ACHN (cell line): ENCODE results near the gene SCNN1A.

Experiments
- DNase-seq: peaks from one replicate; pipeline ENCODE4 v3.0.0-alpha.2; 2015
- in situ Hi-C: cut with HindIII; loops from 2 replicates; pipeline ENCODE4 v1.10.0; 2017; ENCODE audit warnings: low sequenced_read_pairs, low pct_ligation_motif_present, low pct_unique_long_range_greater_than_20kb

SCNN1A gene

DNA sequence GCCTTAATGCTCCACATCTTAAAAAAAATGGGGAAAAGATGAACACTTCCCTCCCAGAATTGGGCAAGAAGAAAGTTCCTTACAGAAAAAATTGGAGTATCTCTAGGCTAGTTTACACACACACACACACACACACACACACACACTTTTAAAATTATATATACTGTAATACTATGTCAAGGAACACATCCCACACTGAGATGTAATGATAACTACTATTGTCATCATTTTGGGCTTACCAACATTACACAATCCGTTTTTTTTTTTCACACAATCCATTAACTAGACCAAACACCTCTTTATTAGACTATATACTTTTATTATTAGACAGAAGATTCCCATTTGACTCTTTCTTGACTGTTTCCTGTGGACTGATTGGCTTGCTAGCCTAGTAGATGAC is 11.1 kb upstream of the SCNN1A start:
- in situ Hi-C loops = no loop called here
- no peak for DNase-seq

DNA sequence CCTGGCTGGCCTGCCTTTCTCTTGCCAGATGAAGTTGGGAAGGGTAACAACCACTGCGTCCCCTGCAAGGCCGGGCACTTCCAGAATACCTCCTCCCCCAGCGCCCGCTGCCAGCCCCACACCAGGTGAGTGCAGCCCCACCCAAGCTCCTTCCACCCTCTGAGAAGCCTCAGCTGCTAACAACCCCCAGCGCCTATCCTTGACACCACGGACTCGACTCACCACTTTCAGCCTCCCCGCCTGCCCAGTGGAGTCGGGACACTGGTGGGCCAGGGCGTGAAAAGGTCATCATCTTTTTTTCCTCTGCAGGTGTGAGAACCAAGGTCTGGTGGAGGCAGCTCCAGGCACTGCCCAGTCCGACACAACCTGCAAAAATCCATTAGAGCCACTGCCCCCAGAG is 10.7 kb upstream of the SCNN1A start:
- no peak for DNase-seq
- in situ Hi-C loops = no loop called here

DNA sequence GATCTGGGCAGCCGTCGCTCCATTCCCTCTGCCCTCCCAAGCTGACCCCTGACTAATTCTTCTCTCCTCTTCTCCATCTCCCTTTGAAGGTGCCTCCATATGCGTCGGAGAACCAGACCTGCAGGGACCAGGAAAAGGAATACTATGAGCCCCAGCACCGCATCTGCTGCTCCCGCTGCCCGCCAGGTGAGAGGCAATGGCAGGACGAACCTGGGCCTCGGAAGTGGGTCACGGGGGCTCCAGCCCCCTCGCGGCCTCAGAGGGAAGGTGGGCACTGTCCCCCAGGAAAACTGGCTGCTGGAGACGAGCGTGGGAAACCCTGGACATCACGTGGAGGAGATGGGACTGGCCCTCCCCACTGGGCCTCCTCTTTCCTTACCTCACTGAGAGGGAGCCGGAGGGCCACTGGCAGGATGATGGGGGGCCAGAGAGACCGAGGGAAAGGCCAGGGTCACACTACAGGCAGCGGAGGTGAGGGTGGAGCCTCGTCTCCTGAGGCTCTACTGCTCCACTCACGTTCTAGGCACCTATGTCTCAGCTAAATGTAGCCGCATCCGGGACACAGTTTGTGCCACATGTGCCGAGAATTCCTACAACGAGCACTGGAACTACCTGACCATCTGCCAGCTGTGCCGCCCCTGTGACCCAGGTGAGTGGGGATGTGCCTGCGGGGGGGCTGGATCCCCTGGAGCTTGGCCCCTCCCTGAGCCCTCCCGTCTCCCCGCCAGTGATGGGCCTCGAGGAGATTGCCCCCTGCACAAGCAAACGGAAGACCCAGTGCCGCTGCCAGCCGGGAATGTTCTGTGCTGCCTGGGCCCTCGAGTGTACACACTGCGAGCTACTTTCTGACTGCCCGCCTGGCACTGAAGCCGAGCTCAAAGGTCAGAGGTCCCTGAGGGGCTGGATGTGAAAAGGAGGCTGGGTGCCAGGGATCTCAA is 9.4 kb upstream of the SCNN1A start:
- in situ Hi-C loops = no loop called here
- DNase-seq = peak; percentile 32

DNA sequence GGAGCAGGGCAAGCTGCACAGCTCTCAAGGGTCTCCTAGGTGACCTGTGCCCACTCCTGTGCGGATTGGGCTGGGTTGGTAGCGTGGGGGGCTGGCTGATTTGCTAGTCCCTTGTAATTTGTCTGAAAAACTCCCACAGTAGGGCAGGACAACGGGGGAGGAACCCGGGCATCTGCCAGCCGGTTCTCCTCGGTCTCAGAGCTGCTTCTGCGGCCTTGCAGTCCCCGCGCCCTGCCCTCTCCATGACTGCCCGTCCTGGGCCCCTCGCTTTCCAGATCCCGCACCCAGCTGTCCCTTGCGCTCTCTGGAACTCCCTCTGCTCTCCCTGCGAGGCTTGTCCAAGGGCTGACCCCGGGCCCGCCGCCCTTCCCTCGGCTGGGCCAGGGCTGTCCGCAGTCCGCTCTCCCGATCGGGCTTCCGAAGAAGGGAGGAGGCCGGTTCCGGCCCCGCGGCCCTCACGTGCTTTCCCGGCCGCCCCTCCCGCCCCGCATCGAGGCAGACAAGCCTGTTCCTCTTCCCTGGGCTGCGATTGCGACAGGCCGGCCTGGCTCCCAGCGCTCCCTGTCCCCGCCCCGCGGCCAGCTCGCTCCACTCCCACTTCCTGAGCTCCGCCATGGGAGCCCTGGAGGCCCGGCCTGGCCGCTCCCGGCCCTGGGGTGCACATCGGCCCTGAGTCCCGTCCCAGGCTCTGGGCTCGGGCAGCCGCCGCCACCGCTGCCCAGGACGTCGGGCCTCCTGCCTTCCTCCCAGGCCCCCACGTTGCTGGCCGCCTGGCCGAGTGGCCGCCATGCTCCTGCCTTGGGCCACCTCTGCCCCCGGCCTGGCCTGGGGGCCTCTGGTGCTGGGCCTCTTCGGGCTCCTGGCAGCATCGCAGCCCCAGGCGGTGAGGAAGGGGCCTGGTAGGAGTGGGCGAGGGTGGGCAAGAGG is 8.5 kb upstream of the SCNN1A start, which contains the start of gene LTBR:
Gene LTBR, plus strand, starts transcription at position 591 of the 927 bp plus-strand sequence. Its CDS starts 197 bp downstream, at position 788.
- in situ Hi-C loops = no loop called here
- DNase-seq = peak; percentile 94

DNA sequence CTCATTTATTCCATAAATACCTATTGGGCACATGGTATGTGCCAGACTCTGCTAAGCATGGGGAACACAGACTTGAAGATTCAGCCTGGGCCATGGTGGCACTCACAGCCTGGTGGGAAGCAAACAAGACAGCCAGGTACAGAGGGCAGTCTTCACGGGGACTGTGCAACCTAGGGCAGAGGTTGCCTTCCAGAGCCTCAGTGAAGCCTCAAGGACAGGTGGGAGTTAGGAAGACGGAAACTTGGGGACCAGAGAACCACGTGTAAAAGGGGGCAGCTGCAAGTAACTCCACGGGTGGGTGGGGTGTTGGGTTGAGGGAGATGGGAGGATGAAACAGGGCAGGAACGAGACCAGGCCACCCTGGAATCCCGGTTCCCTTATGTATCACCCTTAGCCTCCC is 7.6 kb upstream of the SCNN1A start:
- in situ Hi-C loops = no loop called here
- DNase-seq = no peak

DNA sequence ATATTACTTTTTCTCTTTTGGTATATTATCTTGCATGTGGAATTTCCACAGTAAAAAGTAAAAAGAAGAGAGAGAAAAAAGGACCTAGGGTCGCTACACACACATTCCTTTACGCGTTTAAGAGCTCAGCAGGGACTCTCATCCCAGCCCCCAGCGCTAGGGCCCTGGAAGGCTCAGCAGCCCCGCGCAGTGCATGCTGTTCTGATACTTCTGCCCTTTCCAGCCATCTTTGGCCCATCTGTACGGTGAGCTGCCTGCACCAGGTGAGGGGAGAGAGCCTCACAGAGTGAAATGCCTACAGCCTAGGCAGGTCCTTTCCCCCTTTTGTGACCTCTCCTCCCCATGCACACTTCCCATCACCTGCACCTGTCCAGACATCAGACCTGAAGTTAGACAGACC is 7.0 kb upstream of the SCNN1A start:
- in situ Hi-C loops = no loop called here

DNA sequence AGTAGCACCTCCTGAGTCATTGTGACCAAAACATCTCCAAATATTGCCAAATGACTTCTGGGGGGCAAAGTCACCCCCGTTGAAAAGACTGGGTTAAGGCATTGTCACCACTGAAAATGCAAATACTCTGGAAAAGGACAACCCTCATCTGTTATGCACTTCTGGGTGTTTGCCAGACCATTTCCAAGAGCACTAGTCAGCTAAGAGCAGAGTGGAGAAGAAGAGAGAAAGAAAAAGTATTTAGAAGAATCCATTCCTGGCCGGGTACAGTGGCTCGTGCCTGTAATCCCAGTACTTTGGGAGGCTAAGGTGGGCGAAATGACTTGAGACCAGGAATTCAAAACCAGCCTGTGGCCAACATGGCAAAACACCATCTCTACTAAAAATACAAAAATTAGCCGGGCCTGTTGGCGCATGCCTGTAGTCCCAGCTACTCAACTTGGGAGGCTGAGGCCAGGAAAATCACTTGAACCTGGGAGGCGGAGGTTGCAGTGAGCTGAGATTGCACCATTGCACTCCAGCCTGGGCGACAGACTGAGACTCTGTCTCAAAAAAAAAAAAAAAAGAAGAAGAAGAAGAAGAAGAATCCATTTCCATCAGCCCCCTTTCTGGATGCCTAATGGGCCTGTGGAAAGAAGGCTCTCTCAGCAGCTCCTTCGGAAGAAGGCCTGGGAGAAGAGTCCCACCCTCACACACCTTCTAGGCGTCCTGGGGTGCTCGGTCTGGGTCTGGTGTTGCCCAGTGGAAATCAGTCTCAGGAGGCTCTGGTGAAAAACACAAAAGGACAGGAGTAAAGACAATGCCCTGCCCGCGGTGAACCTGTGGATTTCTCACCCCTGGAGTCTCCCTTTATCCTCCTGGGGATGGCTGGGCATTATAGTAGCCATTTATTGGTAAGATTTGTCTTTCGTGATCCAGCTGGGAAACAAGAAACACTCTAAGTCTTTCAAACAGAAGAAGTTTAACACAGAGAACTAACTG is 5.1 kb upstream of the SCNN1A start:
- in situ Hi-C loops = no loop called here
- no peak for DNase-seq

More for the DNA sequence above, 7.0 kb upstream of the SCNN1A start:
- no peak for DNase-seq

DNA sequence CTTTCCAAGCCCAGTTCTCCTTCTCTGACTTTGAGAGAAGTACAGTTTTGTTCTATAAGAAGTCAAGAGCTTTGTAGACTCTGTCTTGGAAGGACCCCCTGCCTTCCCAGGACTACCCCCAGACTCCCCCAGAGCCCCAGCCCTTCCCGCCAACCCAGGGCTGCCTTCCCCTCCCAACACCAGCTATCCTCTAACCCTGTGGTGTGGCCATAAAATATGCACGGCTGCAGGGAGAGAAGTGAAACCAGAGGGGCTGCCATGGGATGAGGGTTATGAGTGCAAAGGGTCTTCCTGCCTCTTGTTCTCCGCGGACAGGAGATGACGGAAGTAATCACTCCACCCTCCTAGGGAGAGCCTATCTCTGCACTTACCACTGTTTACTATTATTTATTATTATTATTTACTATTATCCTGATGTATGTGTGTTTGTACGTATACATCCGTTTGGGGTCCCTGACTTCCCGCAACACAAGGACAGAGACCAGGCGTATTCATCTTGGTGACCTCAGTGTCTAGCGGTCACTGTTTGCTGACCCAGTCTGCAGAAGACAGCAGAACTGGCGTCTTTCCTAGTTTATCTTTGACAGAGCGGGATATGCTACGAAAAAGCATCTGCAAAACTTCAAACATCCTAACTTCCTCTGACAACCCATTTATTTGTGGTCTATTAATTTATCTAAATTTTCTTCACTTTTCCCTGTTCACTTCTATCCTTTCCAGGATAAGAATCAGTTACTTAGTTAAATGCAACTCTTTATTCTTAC is 3.5 kb upstream of the SCNN1A start:
- in situ Hi-C loops = no loop called here
- no peak for DNase-seq

DNA sequence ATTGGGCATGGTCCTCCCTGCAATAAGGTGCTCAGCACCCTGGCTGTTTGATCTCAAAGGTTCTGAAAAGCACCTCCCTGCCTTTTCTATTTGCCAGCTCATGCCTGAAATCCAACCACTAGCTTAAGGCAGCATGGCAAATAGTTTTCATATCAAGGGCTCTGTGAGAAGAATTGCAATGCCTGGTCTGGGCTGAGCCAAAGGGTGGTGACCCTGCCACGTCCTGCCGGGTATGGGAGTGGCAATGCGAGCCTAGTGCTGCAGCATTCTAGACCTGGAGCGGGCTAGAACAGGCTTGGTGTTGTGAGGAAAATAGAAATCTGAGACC is 2.3 kb upstream of the SCNN1A start:
- in situ Hi-C loops = no loop called here

DNA sequence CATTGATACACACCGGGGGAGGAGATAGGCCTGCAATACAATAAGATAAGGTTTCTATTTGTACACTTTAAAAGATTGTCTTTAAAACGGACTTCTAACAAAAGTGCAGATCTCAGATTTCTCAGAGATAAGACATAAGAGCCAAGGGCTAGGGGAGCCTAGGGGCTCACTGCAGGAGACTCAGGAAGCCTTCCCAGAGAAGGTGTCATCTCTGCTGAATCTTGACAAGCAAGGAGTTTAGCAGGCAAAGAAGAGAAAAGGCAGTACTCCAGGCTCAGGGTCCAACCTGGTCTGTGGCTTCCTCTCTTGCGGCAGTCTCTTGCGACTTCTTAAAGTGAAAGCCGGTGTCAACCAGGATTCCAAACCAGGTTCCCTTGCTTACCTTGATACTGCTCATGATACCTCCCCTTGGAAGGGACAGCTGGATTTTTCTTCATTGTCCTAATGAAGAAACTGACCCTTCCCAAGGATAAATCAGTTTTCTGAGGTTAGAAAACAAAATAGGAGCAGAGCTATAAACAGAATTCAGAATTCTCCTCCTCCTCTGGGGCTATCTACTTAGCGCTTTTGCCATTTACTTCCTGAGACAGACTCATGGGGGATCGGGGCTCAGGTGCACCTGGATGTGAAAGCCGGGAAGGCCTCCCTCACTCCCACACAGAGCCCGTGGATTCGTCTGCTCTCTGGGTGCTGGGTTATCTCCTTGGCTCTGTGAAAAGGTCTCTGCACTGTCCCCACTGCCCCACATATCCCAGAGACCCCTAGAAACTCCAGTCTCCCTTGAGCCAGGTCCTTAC is 1.7 kb upstream of the SCNN1A start:
- in situ Hi-C loops = no loop called here

More for the DNA sequence above, 2.3 kb upstream of the SCNN1A start:
- DNase-seq = no peak

DNA sequence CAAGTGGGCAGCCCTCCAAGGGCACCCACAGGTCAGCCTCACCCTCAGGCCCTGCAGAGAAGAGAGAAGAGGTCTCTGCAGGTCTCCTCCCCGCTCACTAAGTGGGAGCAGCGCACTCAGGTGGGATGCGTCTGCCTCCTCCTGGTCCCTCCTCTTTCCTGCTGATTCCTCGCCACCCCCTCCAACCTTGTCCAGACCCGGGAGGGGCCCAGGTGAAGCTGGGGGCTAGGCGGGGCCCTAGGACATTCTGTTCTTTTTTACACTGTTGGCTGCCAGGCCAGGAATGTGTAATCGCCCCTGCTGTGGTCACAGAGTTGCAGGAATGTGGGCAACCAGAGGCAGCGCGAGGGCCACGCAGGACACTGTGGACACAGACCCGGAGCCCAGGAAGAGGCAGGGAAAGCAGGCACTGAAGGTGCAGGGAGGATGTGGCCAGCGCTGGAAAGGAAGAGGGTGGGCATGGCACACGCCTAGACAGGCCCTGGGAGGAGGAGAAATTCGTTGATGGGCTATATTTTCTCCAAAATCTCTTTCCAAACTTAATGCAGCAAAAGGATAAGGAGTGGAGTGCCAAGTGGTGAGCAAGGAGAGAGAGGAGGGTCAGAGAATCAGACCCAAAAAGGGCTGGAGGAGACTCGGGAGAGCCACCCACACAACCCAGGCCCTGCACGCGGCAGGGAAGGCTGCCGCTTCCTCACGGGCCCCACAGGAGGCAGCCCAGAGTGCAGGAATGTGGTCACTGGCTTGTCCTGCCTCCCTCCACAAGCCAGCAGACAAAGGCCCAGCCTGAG is 911 bp upstream of the SCNN1A start:
- peak; percentile 82 for DNase-seq
- in situ Hi-C loops = no loop called here

More for the DNA sequence above, 1.7 kb upstream of the SCNN1A start:
- DNase-seq = no peak

DNA sequence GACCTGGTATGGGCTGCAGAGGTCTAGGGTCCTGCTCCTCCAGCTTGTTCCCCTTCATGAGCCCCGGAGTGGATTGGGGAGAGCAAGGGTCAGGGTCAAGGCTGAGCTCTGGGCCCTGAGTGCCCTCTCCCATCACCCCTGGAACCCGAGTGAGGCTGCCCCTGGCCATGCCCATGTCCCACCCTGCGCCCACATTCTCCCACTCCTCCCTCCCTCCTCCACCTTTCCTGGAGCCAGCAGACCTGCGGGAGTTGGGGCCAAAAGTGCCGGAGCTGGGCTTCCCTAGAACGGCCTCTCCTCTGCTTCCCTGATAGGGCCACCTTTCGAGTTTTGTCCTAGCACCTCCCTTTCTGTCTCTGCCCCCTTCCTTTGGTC is 590 bp downstream of the SCNN1A start:
- no peak for DNase-seq
- in situ Hi-C loops = no loop called here

DNA sequence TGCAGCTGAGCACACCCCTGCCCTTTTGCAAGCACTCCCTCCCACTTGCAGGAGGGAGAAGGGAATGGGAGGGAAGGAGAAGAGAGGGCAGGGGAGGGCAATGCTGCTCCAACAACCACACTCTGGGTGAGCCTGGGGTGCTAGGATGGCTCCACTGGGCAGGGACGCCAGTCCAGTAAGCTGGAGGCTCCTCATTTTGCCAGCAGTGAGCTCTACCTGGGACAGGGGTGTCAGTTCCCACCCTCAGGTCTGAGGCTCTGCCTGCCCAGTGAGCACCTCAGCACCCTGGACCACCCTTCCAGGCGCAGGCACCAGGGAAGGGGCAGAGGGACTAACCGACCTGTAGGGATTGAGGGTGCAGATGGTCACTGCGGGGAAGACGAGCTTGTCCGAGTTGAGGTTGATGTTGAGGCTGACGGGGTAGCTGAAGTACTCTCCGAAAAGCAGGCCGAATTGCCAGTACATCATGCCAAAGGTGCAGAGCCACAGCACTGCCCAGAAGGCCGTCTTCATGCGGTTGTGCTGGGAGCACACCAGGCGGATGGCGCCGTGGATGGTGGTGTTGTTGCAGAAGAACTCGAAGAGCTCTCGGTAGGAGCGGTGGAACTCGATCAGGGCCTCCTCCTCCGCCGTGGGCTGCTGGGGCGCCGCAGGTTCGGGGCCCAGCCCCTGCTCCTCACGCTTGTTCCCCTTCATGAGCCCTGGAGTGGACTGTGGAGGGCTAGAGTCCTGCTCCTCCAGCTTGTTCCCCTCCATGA is 1.2 kb downstream of the SCNN1A start:
- DNase-seq = no peak
- in situ Hi-C loops = no loop called here

DNA sequence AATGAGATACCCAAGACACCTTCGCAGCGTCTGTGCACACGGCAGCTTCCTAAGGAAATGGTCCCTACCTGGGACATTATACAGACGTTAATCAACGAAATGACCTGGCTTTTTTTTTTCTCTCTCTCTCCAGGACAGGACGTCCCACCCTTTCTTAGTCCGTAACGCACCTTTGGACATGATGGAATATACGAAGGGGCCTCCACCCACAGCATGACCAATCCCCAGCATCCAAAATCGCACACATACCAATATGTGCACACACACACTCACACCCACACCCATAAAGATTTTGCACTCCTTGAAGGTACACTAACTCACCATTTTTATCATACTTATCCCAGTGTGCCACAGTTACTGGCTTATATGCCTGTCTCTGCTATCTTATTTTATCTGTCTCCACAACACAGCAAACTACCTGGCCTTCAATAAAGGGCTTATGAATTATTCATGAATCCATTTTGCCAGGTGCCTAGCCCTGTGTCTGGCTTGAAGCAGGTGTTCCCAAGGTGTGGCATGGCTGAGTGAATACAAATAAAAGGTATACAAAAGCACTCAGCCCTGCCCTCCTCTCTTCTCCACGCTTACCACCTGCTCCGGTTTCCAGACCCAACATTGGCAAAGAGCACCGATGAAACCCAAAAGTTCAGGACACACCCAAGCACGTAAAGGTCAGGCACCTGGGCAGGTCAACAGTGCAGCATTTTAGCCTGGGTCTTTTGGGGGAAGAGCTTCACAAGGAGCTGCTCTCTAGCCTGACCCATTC is 2.2 kb downstream of the SCNN1A start:
- in situ Hi-C loops = no loop called here
- no peak for DNase-seq
